GM12872 (cell line): Measurements from ENCODE around the gene SCTR.

Experiments
- TF ChIP-seq, protein P1 (sequence below): IDR thresholded peaks from 3 replicates; pipeline ENCODE4 v1.5.1; 2011; ENCODE audit warnings: low read depth, mild to moderate bottlenecking, low read length, moderate library complexity; ENCODE audit not compliant: insufficient read depth

SCTR gene

DNA sequence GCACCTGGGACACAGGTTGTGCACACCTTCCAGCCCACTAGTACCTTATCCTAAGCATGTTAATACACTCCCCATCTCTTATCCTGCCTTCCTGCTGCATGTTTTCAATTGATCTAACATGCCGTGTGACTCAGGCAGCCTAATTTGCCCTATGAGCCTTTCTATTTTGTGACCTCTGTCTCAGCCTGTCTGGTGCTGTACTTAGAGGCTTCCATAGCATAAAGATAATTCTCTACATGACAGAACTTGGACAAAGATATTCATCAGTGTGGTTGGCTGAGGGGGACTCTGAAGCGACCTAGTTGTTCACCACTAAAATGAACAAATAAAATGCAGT lies 101.2 kb downstream of the SCTR start:
- TF ChIP-seq, protein P1, sequence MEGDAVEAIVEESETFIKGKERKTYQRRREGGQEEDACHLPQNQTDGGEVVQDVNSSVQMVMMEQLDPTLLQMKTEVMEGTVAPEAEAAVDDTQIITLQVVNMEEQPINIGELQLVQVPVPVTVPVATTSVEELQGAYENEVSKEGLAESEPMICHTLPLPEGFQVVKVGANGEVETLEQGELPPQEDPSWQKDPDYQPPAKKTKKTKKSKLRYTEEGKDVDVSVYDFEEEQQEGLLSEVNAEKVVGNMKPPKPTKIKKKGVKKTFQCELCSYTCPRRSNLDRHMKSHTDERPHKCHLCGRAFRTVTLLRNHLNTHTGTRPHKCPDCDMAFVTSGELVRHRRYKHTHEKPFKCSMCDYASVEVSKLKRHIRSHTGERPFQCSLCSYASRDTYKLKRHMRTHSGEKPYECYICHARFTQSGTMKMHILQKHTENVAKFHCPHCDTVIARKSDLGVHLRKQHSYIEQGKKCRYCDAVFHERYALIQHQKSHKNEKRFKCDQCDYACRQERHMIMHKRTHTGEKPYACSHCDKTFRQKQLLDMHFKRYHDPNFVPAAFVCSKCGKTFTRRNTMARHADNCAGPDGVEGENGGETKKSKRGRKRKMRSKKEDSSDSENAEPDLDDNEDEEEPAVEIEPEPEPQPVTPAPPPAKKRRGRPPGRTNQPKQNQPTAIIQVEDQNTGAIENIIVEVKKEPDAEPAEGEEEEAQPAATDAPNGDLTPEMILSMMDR, result no peak

DNA sequence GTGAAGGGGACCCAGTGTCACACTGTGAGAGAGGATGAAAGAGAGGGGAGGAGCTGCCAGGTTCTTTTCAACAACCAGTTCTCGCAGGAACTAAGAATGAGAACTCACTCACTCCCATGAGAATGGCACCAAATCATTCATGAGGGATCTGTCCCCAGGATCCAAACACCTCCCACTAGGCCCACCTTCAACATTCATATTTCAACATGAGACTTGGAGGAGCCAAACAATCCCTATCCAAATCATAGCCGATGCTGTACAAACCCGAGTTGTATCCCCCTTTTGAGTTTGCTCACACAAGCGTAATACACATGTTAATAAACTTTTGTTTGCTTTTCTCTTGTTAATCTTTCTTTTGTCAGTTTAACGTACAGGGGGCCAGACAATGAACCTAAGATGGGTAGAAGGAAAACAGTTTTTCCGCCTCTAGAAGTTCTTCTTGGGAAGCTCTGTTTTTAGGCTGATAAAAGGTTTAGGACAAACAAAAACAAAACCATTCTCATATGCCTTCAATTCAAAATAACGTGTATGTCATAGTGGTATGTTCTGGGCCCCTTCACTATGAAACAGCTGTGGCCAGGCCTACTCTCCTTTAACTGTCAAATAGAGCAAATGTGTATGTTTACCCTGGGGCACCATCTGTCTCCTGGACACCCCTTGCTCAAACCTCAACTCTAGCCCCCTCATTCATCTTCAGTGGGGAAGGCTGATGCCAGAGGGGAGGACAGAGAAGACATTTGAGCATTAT lies 101.7 kb downstream of the SCTR start:
- TF ChIP-seq, protein P1, result no peak

- TF ChIP-seq, protein P1, result no peak
These were observed 102.5 kb downstream of the SCTR start for GRCh38 chr2:119421741-119422140.

- TF ChIP-seq, protein P1, result no peak
These were observed 103.0 kb downstream of the SCTR start for GRCh38 chr2:119421304-119421703.

GRCh38 chr2:119419803-119420508 lies 104.3 kb downstream of the SCTR start:
- TF ChIP-seq, protein P1, result no peak

GRCh38 chr2:119419065-119419464 lies 105.2 kb downstream of the SCTR start:
- TF ChIP-seq, protein P1, result no peak

DNA sequence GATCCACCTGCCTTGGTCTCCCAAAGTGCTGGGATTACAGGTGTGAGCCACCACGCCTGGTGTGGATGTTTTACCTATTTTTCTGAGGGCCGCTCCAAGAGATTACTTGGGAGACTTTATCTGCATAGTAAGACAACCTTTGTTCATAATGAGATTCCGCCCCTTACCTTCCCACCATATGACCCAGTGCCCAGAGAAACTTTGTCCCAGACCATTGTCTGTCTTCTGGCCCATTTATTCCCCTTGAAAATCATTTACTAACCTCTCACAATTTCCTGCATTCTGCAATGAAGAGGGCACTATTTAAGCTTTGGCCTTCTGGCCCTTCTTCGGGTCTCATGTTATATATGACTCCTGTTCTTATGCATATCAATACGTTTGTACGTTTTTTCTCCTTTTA lies 106.4 kb downstream of the SCTR start:
- TF ChIP-seq, protein P1, result no peak
